Measurements from ENCODE around the gene CYP2E1. TPM values are rescaled to one million over a fixed set of nuclear protein-coding genes. Genes with fewer than 3 reads are reported as not detected.
"Not testable (repeated sequence)": the region's sequence is repeated elsewhere in the genome, so short reads cannot be mapped to it uniquely, and the experiment has no call there.

CYP2E1 gene
- total and polyA plus RNA-seq, 2 experiments from 2014 or later = 1.1 to 4.1 TPM

GRCh38 chr10:133568287-133568614, 41.1 kb downstream of the CYP2E1 start:
- DNase-seq (ENCODE audit: low read depth in 1 of 2, low spot score in 1 of 2) = no peak
- TF ChIP-seq CTCF (IDR thresholded peaks at IDR 0.05; ENCODE audit: low read depth, low read length) = no peak
- peaks cover 2% of the 10 kb centered on the region for H3K27me3 ChIP-seq
- no peaks in the 10 kb centered on the region for H3K4me1 ChIP-seq (ENCODE audit: low read depth)
- H3K4me3 ChIP-seq = no peak overlapping the region
- H3K9me3 ChIP-seq (ENCODE audit: low read depth) = no peaks in the 10 kb centered on the region
- H3K36me3 ChIP-seq = no peaks in the 10 kb centered on the region
- H3K27ac ChIP-seq = no peak overlapping the region

GRCh38 chr10:133568831-133569527, 41.8 kb downstream of the CYP2E1 start:
- H3K36me3 ChIP-seq; H3K27ac ChIP-seq; H3K4me3 ChIP-seq; H3K27me3 ChIP-seq; H3K9me3 ChIP-seq (ENCODE audit: low read depth); H3K4me1 ChIP-seq (ENCODE audit: low read depth); DNase-seq (ENCODE audit: low read depth in 1 of 2, low spot score in 1 of 2): not testable (repeated sequence)

GRCh38 chr10:133569801-133570200, 42.6 kb downstream of the CYP2E1 start:
- not testable (repeated sequence) for H3K4me1 ChIP-seq (ENCODE audit: low read depth); H3K36me3 ChIP-seq; DNase-seq (ENCODE audit: low read depth in 1 of 2, low spot score in 1 of 2); H3K9me3 ChIP-seq (ENCODE audit: low read depth); H3K27me3 ChIP-seq; H3K4me3 ChIP-seq; H3K27ac ChIP-seq

- not testable (repeated sequence) for H3K9me3 ChIP-seq (ENCODE audit: low read depth); H3K4me1 ChIP-seq (ENCODE audit: low read depth); H3K36me3 ChIP-seq; H3K27me3 ChIP-seq; DNase-seq (ENCODE audit: low read depth in 1 of 2, low spot score in 1 of 2); H3K27ac ChIP-seq; H3K4me3 ChIP-seq
Observed at GRCh38 chr10:133572055-133572454, 44.9 kb downstream of the CYP2E1 start.

GRCh38 chr10:133573460-133573859, 46.3 kb downstream of the CYP2E1 start:
- H3K27ac ChIP-seq; DNase-seq (ENCODE audit: low read depth in 1 of 2, low spot score in 1 of 2); H3K4me1 ChIP-seq (ENCODE audit: low read depth); H3K27me3 ChIP-seq; H3K36me3 ChIP-seq; H3K4me3 ChIP-seq; H3K9me3 ChIP-seq (ENCODE audit: low read depth): not testable (repeated sequence)

- not testable (repeated sequence) for DNase-seq (ENCODE audit: low read depth in 1 of 2, low spot score in 1 of 2); H3K4me1 ChIP-seq (ENCODE audit: low read depth); H3K27me3 ChIP-seq; H3K36me3 ChIP-seq; H3K9me3 ChIP-seq (ENCODE audit: low read depth); H3K27ac ChIP-seq; H3K4me3 ChIP-seq
Observed at GRCh38 chr10:133577037-133577436, 49.9 kb downstream of the CYP2E1 start.

Other genes starting within 250 kb of the CYP2E1 start
- gene TUBGCP2, start 218.5 kb upstream of the CYP2E1 start, total RNA-seq = 70.2 and 70.8 TPM in 2 replicates
- gene TUBGCP2, start 218.5 kb upstream of the CYP2E1 start, polyA plus RNA-seq = 52.3 and 62.4 TPM in 2 replicates
- gene ZNF511, start 218.4 kb upstream of the CYP2E1 start, total RNA-seq = 53.7 and 67.1 TPM in 2 replicates
- 116 and 150 TPM in 2 replicates for gene ZNF511, start 218.4 kb upstream of the CYP2E1 start, polyA plus RNA-seq
- 9.8 and 16.3 TPM in 2 replicates for gene CALY, start 190.5 kb upstream of the CYP2E1 start, total RNA-seq
- gene CALY, start 190.5 kb upstream of the CYP2E1 start, polyA plus RNA-seq = 12.3 and 14.8 TPM in 2 replicates
- gene PRAP1, start 180.0 kb upstream of the CYP2E1 start, total RNA-seq = 0.35 and 2.3 TPM in 2 replicates
- 1.6 and 3.5 TPM in 2 replicates for gene PRAP1, start 180.0 kb upstream of the CYP2E1 start, polyA plus RNA-seq
- 20.0 and 58.1 TPM in 2 replicates for gene FUOM, start 169.3 kb upstream of the CYP2E1 start, total RNA-seq
- gene FUOM, start 169.3 kb upstream of the CYP2E1 start, polyA plus RNA-seq = 22.1 and 68.5 TPM in 2 replicates
- 111 and 159 TPM in 2 replicates for gene ECHS1, start 154.0 kb upstream of the CYP2E1 start, total RNA-seq
- gene ECHS1, start 154.0 kb upstream of the CYP2E1 start, polyA plus RNA-seq = 184 and 243 TPM in 2 replicates
- 14.8 and 15.8 TPM in 2 replicates for gene PAOX, start 148.1 kb upstream of the CYP2E1 start, total RNA-seq
- gene PAOX, start 148.1 kb upstream of the CYP2E1 start, polyA plus RNA-seq = 18.2 and 20.1 TPM in 2 replicates
- 35.3 and 65.1 TPM in 2 replicates for gene MTG1, start 133.2 kb upstream of the CYP2E1 start, total RNA-seq
- 83.1 and 123 TPM in 2 replicates for gene MTG1, start 133.2 kb upstream of the CYP2E1 start, polyA plus RNA-seq
- gene SPRN, start 102.7 kb upstream of the CYP2E1 start, total RNA-seq = 0.33 and 0.63 TPM in 2 replicates
- 1.8 and 2.3 TPM in 2 replicates for gene SPRN, start 102.7 kb upstream of the CYP2E1 start, polyA plus RNA-seq
- gene SCART1, start 73.4 kb upstream of the CYP2E1 start, total RNA-seq = 0.74 and 5.6 TPM in 2 replicates
- gene SCART1, start 73.4 kb upstream of the CYP2E1 start, polyA plus RNA-seq = 0.89 and 1.8 TPM in 2 replicates
- gene SYCE1, start 38.2 kb downstream of the CYP2E1 start, total RNA-seq = not detected in 2 replicates
- 0.18 TPM in 1 of 2 replicates, not detected in the other for gene SYCE1, start 38.2 kb downstream of the CYP2E1 start, polyA plus RNA-seq
- gene FRG2B, start 99.4 kb downstream of the CYP2E1 start, total RNA-seq = not detected in 2 replicates
- not detected in 2 replicates for gene FRG2B, start 99.4 kb downstream of the CYP2E1 start, polyA plus RNA-seq

Measured in cardiac muscle cell (in vitro differentiated cells and primary cell).